Gastrocnemius medialis (tissue), 4 donors: ENCODE results near the gene WDR62. TPM values are rescaled to one million over a fixed set of nuclear protein-coding genes. Genes with fewer than 3 reads are reported as not detected.

Experiments used
- ATAC-seq, 2 donors: fragments of 150-250 bp; one replicate each; pipeline ENCODE4 v1.9.1; 2016
- DNase-seq, 2 donors: peaks; one replicate each; pipeline ENCODE4 v3.0.0-alpha.2; 2019
- H3K27ac ChIP-seq, 4 donors: fragments of 200-600 bp; sonication (generic); 1 replicate in 1 of 4; 2 replicates in 3 of 4; pipeline ENCODE4 v1.5.1; 2016 to 2018; ENCODE audit warnings: mild to moderate bottlenecking in 2 of 4, moderate library complexity in 1 of 4
- H3K27me3 ChIP-seq, 3 donors: fragments of 200-600 bp; sonication (generic) in 2 of 3; 1 replicate in 1 of 3; 2 replicates in 2 of 3; pipeline versions ENCODE4 v1.5.1 to v1.6.0; 2016 to 2019; ENCODE audit warnings: mild to moderate bottlenecking in 1 of 3, moderate library complexity in 1 of 3
- H3K36me3 ChIP-seq, 2 donors: fragments of 200-600 bp; sonication (generic) in 1 of 2; one replicate each; pipeline ENCODE4 v1.5.1; 2017 to 2018
- H3K4me1 ChIP-seq, 2 donors: fragments of 200-600 bp; sonication (generic) in 1 of 2; one replicate each; pipeline ENCODE4 v1.5.1; 2016 to 2017; ENCODE audit warnings: mild to moderate bottlenecking in 2 of 2
- H3K4me3 ChIP-seq, 4 donors: fragments of 200-600 bp; sonication (generic) in 3 of 4; 1 replicate in 1 of 4; 2 replicates in 3 of 4; pipeline ENCODE4 v1.5.1; 2016 to 2019; ENCODE audit warnings: mild to moderate bottlenecking in 2 of 4
- H3K9me3 ChIP-seq, 3 donors: fragments of 200-600 bp; sonication (generic) in 2 of 3; 1 replicate in 1 of 3; 2 replicates in 2 of 3; pipeline ENCODE4 v1.5.1; 2016 to 2019
- POLR2A ChIP-seq, 2 donors: fragments of 450-650 bp; IDR thresholded peaks; one replicate each; pipeline ENCODE4 v1.6.1; 2017; ENCODE audit warnings: antibody characterized with exemption in 2 of 2, mild to moderate bottlenecking in 2 of 2, moderate library complexity in 2 of 2
- in situ Hi-C, 4 donors: fragments of 200-750 bp; cut with MboI; loops; one replicate each; pipeline versions ENCODE4 v1.15.0 to v1.8.0; 2017; ENCODE audit warnings: low sequenced_read_pairs in 4 of 4
- intact Hi-C: fragments of 100-400 bp; cut with DNase I; formaldehyde crosslinking; loops from one replicate; pipeline ENCODE4 v1.15.1; 2023; ENCODE audit warnings: low total_unique reads
- total RNA-seq, 4 donors: library from RNA; depleted of rRNA; stranded (reverse); fragments of >200 nt; gene quantifications; one replicate each; pipeline versions ENCODE4 v1.1.0 to v1.2.3, GENCODE V29; 2016
- TF ChIP-seq, protein P1 (sequence below), 5 experiments: fragments of 450-650 bp in 3 of 5; fragments of 200-600 bp in 2 of 5; sonication (generic) in 2 of 5; IDR thresholded peaks in 4 of 5; conservative IDR thresholded peaks in 1 of 5; 1 replicate in 4 of 5; 2 replicates in 1 of 5; pipeline ENCODE4 v1.5.1; 2016 to 2019; ENCODE audit warnings: antibody characterized with exemption in 5 of 5, mild to moderate bottlenecking in 3 of 5, moderate library complexity in 3 of 5

WDR62 gene
- total RNA-seq, 4 donors from 2014 or later, result 0.20 to 2.1 (median 1.0) TPM

GRCh38 chr19:36112678-36113077 is 58.0 kb downstream of the WDR62 start:
- intact Hi-C loops, result loop anchor here (10.0 kb wide), 1 partner anchor 368 kb away; the partner anchor contains the start of genes IGFLR1, LIN37, PSENEN and U2AF1L4

GRCh38 chr19:36113425-36113824 is 58.7 kb downstream of the WDR62 start:
- TF ChIP-seq POLR2A (IDR thresholded peaks at IDR 0.05), result no peak
- TF ChIP-seq, protein P1, sequence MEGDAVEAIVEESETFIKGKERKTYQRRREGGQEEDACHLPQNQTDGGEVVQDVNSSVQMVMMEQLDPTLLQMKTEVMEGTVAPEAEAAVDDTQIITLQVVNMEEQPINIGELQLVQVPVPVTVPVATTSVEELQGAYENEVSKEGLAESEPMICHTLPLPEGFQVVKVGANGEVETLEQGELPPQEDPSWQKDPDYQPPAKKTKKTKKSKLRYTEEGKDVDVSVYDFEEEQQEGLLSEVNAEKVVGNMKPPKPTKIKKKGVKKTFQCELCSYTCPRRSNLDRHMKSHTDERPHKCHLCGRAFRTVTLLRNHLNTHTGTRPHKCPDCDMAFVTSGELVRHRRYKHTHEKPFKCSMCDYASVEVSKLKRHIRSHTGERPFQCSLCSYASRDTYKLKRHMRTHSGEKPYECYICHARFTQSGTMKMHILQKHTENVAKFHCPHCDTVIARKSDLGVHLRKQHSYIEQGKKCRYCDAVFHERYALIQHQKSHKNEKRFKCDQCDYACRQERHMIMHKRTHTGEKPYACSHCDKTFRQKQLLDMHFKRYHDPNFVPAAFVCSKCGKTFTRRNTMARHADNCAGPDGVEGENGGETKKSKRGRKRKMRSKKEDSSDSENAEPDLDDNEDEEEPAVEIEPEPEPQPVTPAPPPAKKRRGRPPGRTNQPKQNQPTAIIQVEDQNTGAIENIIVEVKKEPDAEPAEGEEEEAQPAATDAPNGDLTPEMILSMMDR (IDR thresholded peaks at IDR 0.05 in 4 of 5, conservative IDR thresholded peaks at IDR 0.05 in 1 of 5), result no peak
- H3K27ac ChIP-seq, result peak overlapping the region in 1 of 4 donors; percentile 89
- no peaks in the 10 kb centered on the region for H3K9me3 ChIP-seq
- no peaks in the 10 kb centered on the region for H3K27me3 ChIP-seq
- DNase-seq (no peak), ATAC-seq (no peak)
- intact Hi-C loops, result loop anchor here (10.0 kb wide), 1 partner anchor 369 kb away; the partner anchor contains the start of genes IGFLR1, LIN37, PSENEN and U2AF1L4
- peaks cover 17 to 18% of the 10 kb centered on the region in 2 donors for H3K4me1 ChIP-seq
- H3K4me3 ChIP-seq, result peak overlapping the region; percentile 69 to 94 (median 82)
- peaks cover 0 to 48% of the 10 kb centered on the region in 2 donors for H3K36me3 ChIP-seq
- in situ Hi-C loops, result no loop called here

More at GRCh38 chr19:36112678-36113077, 58.0 kb downstream of the WDR62 start:
- Histone ChIP-seq H3K36me3 (peaks cover 0 to 41% of the 10 kb centered on the region in 2 donors), H3K27ac (no peak overlapping the region), H3K4me1 (peaks cover 17 to 18% of the 10 kb centered on the region in 2 donors), H3K4me3 (no peak overlapping the region), H3K9me3 (no peaks in the 10 kb centered on the region), H3K27me3 (no peaks in the 10 kb centered on the region)
- in situ Hi-C loops, result no loop called here
- DNase-seq (no peak), ATAC-seq (no peak)
- TF ChIP-seq, protein P1 (IDR thresholded peaks at IDR 0.05 in 4 of 5, conservative IDR thresholded peaks at IDR 0.05 in 1 of 5), result no peak
- TF ChIP-seq POLR2A (IDR thresholded peaks at IDR 0.05), result no peak

DNA sequence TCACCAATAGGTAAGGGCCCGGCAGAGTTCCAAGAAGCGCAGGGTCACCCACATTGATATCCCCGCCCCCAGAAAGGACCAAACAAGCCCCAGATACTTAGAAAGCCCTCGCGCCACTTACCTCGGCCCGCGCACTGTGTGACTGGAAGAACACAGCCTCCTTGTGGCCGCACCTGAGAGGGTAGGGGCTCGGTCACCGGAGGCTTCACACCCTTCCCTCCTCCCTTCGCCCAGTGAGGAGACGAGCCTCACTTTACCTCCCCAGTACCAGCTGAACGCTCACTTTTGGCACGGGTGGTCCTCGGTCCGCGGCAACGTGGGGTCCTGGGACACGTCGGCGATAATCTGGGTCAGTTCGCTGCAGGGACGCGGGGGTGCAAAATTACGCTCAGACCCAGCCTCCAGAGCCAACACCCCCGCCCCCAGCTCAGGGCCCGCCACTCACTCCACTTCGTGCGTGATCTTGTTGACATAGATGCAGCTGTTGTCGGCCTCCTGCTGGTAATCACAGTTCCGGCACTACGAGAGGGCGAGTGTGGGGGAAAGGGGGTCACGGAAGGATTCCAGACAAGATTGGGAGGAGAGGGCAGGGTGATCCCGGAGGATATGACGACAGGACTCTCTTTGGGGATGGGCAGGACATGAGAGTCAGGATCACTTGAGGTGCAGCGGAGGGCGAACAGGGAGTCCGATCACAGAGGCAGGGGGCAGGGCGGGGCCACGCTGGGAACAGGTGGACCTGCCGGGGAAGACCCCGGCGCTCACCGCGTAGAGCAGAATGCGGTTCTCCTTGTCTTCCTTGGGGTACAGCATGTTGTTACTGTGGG is 59.4 kb downstream of the WDR62 start:
- Histone ChIP-seq H3K27ac (peak overlapping the region; percentile 86 to 95 (median 92)), H3K4me3 (peak overlapping the region; percentile 69 to 94 (median 82)), H3K9me3 (no peaks in the 10 kb centered on the region), H3K4me1 (peaks cover 17 to 18% of the 10 kb centered on the region in 2 donors), H3K36me3 (peaks cover 0 to 54% of the 10 kb centered on the region in 2 donors), H3K27me3 (no peaks in the 10 kb centered on the region)
- intact Hi-C loops, result loop anchor here (2.0 to 10.0 kb wide), 2 partner anchors 27 to 369 kb away; partner anchors contain the start of genes CAPNS1, IGFLR1, LIN37 and PSENEN
- in situ Hi-C loops, result no loop called here
- DNase-seq, result peak in 1 of 2 donors; percentile 34
- TF ChIP-seq POLR2A (IDR thresholded peaks at IDR 0.05), result no peak
- TF ChIP-seq, protein P1 (IDR thresholded peaks at IDR 0.05 in 4 of 5, conservative IDR thresholded peaks at IDR 0.05 in 1 of 5), result no peak
- peak; percentile 3 for ATAC-seq

- peaks cover 0 to 58% of the 10 kb centered on the region in 2 donors for H3K36me3 ChIP-seq
- TF ChIP-seq, protein P1 (IDR thresholded peaks at IDR 0.05 in 4 of 5, conservative IDR thresholded peaks at IDR 0.05 in 1 of 5), result no peak
- TF ChIP-seq POLR2A (IDR thresholded peaks at IDR 0.05), result peak; percentile 61 to 77
- peak; percentile 98 for ATAC-seq
- H3K4me1 ChIP-seq, result peaks cover 17 to 18% of the 10 kb centered on the region in 2 donors
- peak within 1 kb of the TSS; percentile 69 to 94 (median 82) for H3K4me3 ChIP-seq
- H3K27ac ChIP-seq, result peak within 1 kb of the TSS; percentile 86 to 95 (median 92)
- DNase-seq, result peak; percentile 100
- in situ Hi-C loops (no loop called here), intact Hi-C loops (loop anchor here (1.0 to 10.0 kb wide), 7 partner anchors 12 to 370 kb away; partner anchors contain the start of genes ALKBH6, CAPNS1, COX7A1 and IGFLR1)
- no peaks in the 10 kb centered on the region for H3K9me3 ChIP-seq
- H3K27me3 ChIP-seq, result no peaks in the 10 kb centered on the region
Observed at GRCh38 chr19:36114721-36115452, 60.2 kb downstream of the WDR62 start, which contains the start of gene POLR2I. Gene POLR2I, minus strand, starts transcription at chr19:36114875. Its CDS starts 19 bp downstream, at chr19:36114856.
